Measurements from ENCODE around the gene STEAP3.
A peak's percentile ranks its signal among the peaks of the same experiment; 100 is the strongest.

The STEAP3 gene

GRCh38 chr2:119260646-119261492 lies 37.2 kb downstream of the STEAP3 start:
- no peak overlapping the region for H3K4me3 ChIP-seq (ENCODE audit: low read length)
- no peak for TF ChIP-seq CTCF (IDR thresholded peaks at IDR 0.05; ENCODE audit: insufficient read depth, low read depth, low read length, missing control alignments)
- no peak for DNase-seq (ENCODE audit: low read depth)

- no peak for DNase-seq (ENCODE audit: low read depth)
Observed at GRCh38 chr2:119261493-119262225, 38.0 kb downstream of the STEAP3 start.

GRCh38 chr2:119263025-119263424 lies 39.4 kb downstream of the STEAP3 start:
- no peak for DNase-seq (ENCODE audit: low read depth)
- no peak for TF ChIP-seq CTCF (IDR thresholded peaks at IDR 0.05; ENCODE audit: insufficient read depth, low read depth, low read length, missing control alignments)
- H3K4me3 ChIP-seq (ENCODE audit: low read length): no peak overlapping the region

More at GRCh38 chr2:119261493-119262225, 38.0 kb downstream of the STEAP3 start:
- no peak for TF ChIP-seq CTCF (IDR thresholded peaks at IDR 0.05; ENCODE audit: insufficient read depth, low read depth, low read length, missing control alignments)
- H3K4me3 ChIP-seq (ENCODE audit: low read length): no peak overlapping the region

GRCh38 chr2:119263656-119264055 lies 40.0 kb downstream of the STEAP3 start:
- no peak for DNase-seq (ENCODE audit: low read depth)
- no peak overlapping the region for H3K4me3 ChIP-seq (ENCODE audit: low read length)
- no peak for TF ChIP-seq CTCF (IDR thresholded peaks at IDR 0.05; ENCODE audit: insufficient read depth, low read depth, low read length, missing control alignments)

GRCh38 chr2:119264781-119265692 lies 41.4 kb downstream of the STEAP3 start:
- no peak overlapping the region for H3K4me3 ChIP-seq (ENCODE audit: low read length)
- peak; percentile 96 for TF ChIP-seq CTCF (IDR thresholded peaks at IDR 0.05; ENCODE audit: insufficient read depth, low read depth, low read length, missing control alignments)
- peak; percentile 67 for DNase-seq (ENCODE audit: low read depth)

GRCh38 chr2:119265693-119266066 lies 42.0 kb downstream of the STEAP3 start:
- DNase-seq (ENCODE audit: low read depth): no peak
- TF ChIP-seq CTCF (IDR thresholded peaks at IDR 0.05; ENCODE audit: insufficient read depth, low read depth, low read length, missing control alignments): no peak
- no peak overlapping the region for H3K4me3 ChIP-seq (ENCODE audit: low read length)

Measured in epithelial cell of esophagus (primary cell).